Medulla oblongata (tissue), 1 donor: ENCODE results near the gene SPIRE1.
A peak's percentile ranks its signal among the peaks of the same experiment; 100 is the strongest.

Experiments
- DNase-seq: peaks from one replicate; pipeline ENCODE4 v3.0.0-alpha.2; 2015; ENCODE audit errors: extremely low spot score

The SPIRE1 gene

GRCh38 chr18:12449051-12449785, 208.7 kb downstream of the SPIRE1 start:
- no peak for DNase-seq

- no peak for DNase-seq
Observed at GRCh38 chr18:12445554-12445953, 212.4 kb downstream of the SPIRE1 start.

- no peak for DNase-seq
Observed at GRCh38 chr18:12443551-12443950, 214.4 kb downstream of the SPIRE1 start.

GRCh38 chr18:12442946-12443345, 215.0 kb downstream of the SPIRE1 start:
- DNase-seq = no peak

- no peak for DNase-seq
Observed at GRCh38 chr18:12441475-12442034, 216.4 kb downstream of the SPIRE1 start.

GRCh38 chr18:12438257-12438656, 219.7 kb downstream of the SPIRE1 start:
- no peak for DNase-seq

GRCh38 chr18:12435867-12436266, 222.0 kb downstream of the SPIRE1 start:
- no peak for DNase-seq

- DNase-seq = no peak
Observed at GRCh38 chr18:12434541-12434929, 223.4 kb downstream of the SPIRE1 start.

GRCh38 chr18:12433829-12434540, 223.9 kb downstream of the SPIRE1 start:
- DNase-seq = no peak

GRCh38 chr18:12432881-12433280, 225.0 kb downstream of the SPIRE1 start:
- no peak for DNase-seq

- no peak for DNase-seq
Observed at GRCh38 chr18:12432196-12432595, 225.7 kb downstream of the SPIRE1 start.

- DNase-seq = no peak
Observed at GRCh38 chr18:12431561-12431960, 226.3 kb downstream of the SPIRE1 start.

GRCh38 chr18:12430137-12430990, 227.5 kb downstream of the SPIRE1 start:
- DNase-seq = no peak

GRCh38 chr18:12429556-12429955, 228.4 kb downstream of the SPIRE1 start:
- no peak for DNase-seq

GRCh38 chr18:12428923-12429322, 229.0 kb downstream of the SPIRE1 start:
- no peak for DNase-seq

GRCh38 chr18:12426924-12427323, 231.0 kb downstream of the SPIRE1 start:
- no peak for DNase-seq

- DNase-seq = no peak
Observed at GRCh38 chr18:12424252-12424651, 233.7 kb downstream of the SPIRE1 start.

GRCh38 chr18:12423820-12424219, 234.1 kb downstream of the SPIRE1 start:
- DNase-seq = no peak

- no peak for DNase-seq
Observed at GRCh38 chr18:12423393-12423792, 234.5 kb downstream of the SPIRE1 start.

GRCh38 chr18:12422936-12423335, 235.0 kb downstream of the SPIRE1 start:
- no peak for DNase-seq

- no peak for DNase-seq
Observed at GRCh38 chr18:12421732-12422131, 236.2 kb downstream of the SPIRE1 start.

- peak; percentile 40 for DNase-seq
Observed at GRCh38 chr18:12420821-12421421, 237.0 kb downstream of the SPIRE1 start.
